Hematopoietic multipotent progenitor cell treated with erythropoietin and hydrocortisone succinate and interleukin-3 and kit ligand, for 8 days (in vitro differentiated cells): ENCODE results near the gene CYB561.
A peak's percentile ranks its signal among the peaks of the same experiment; 100 is the strongest.
"Not testable (repeated sequence)": the region's sequence is repeated elsewhere in the genome, so short reads cannot be mapped to it uniquely, and the experiment has no call there.

Experiments
- DNase-seq: peaks from one replicate; pipeline ENCODE4 v3.0.0-alpha.2; 2015

The CYB561 gene

DNA sequence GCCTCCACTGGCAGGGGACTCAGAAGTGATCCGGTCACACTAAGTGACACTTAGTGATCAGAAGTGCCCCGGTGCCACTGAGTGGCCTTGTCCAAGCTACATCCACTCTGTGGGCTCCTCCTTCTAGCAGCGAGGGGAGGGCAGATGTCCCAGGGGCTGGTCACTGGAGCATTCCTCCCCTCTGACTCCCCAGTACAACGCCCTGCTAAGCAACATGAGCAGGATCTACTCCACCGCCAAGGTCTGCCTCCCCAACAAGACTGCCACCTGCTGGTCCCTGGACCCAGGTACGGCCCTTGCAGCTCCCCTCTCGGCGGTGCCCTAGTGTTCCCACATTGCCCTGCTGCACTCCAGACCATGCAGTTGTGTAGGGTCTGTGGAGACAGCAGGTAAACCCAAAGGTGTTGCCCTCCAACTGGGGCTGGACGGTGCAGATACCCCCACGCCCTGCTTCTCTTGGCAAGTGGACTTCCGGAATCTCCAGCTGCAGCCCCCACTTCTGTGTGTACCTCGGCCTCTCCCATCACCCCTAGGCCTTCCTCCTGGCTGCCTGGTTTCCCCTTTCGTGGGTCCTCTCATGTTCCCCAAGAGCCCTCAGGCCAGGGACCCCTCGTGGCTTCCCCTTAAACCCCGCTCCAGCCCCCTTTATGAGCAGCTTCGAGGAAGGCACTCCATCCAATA is 32.8 kb upstream of the CYB561 start:
- DNase-seq, result peak; percentile 88

DNA sequence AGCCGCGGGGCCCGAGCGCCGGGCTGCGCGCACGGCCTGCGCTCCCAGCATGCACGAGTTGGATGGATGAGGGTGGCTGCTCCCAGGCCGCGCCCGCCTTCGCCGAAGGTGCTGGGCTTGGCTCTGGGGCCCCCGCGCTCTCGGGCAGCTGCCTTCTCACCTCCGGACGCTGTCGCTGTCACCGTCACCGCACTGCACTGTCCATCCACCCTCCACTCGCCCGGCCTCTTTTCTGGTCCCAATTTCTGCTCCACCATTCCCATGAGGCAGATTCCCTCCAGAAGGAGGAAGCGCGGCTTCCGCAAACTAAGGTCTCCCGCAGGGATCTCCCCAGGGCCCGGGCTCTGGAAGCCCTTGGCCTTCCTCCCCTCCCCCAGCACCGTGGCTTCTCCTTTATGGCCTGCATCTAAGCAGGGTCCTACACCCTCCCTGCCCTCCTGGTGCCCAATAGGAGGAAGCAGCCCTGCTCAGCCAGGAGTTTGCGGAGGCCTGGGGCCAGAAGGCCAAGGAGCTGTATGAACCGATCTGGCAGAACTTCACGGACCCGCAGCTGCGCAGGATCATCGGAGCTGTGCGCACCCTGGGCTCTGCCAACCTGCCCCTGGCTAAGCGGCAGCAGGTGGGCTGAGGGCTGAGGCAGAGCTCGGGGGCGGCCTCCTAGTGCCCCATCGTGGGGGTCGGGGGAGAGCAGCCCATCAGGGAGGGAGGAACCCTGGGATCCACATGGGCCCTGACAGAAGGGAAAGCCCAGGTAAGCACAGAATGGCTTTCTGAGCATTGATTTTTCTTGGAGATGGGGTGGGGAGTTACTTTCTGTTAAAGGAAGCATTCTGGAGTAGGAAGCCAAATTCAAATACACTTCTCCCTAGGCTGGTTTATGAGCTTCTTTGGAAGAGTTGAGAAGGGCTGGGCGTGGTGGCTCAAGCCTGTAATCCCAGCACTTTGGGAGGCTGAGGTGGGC is 31.7 kb upstream of the CYB561 start:
- DNase-seq, result no peak

DNA sequence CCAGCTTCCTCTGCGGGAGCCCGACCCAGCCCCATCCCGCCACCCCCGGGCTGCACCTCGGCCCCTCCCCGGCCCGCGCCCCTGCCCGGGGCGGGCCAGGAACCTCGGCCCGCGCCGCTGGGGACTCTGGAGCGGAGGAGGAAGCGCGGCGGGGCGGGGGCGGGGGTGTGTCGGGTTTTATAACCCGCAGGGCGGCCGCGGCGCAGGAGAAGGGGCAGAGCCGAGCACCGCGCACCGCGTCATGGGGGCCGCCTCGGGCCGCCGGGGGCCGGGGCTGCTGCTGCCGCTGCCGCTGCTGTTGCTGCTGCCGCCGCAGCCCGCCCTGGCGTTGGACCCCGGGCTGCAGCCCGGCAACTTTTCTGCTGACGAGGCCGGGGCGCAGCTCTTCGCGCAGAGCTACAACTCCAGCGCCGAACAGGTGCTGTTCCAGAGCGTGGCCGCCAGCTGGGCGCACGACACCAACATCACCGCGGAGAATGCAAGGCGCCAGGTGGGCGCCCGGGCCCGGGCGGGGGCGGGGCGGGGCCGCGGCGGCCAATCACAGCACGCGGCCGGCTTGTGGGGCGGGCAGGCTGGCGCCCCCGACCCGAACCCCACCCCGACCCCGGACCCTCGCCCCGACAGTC is 30.9 kb upstream of the CYB561 start, which contains the start of gene ACE:
TSS of gene ACE (plus strand) at position 208 of the 626 bp plus-strand sequence. CDS start at position 242, 34 bp downstream.
- DNase-seq, result no peak

GRCh38 chr17:63476459-63476853 is 30.4 kb upstream of the CYB561 start:
- DNase-seq, result no peak

GRCh38 chr17:63475491-63476412 is 29.6 kb upstream of the CYB561 start:
- no peak for DNase-seq

DNA sequence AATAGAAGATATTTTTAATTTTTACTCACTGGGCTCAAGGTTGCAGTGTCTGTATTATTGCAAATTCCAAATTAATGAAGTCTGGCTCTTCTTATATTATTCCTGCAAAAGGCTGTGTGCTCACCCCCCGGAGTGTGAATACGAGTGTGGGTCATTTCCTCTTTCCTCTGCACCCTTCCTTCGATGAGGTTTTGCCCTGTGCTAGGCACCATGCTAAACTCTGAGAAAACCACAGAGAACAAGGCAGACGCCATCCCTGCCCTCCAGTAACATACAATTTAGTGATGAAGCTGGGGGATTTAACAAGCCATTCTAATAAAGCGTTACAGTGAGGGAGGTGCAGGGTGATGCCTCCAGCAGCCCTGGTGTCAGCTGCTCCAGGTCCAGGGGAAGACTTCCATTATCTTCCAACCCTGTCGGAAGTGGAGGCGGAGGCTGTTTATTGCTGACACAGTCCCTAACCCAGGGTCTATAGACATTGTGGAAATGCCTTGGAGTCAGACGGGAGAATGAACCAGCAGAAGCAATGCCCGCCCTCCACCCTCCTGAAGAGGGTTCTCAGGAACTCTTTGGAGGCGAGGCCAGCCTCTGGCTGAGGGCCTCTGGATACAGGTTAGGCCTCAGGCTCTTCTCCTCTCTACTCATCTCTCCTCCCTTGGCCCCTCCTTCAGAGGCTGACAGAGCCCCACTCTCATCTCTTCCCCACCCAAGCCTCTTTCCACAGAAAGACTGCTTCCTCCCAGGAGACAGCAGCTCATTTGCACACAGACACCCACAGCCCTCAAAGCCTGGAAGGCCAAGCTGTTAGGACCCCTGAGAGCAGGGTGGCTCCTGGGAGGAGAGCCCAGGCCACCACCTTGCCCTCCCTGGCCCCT is 28.7 kb upstream of the CYB561 start:
- DNase-seq, result no peak

DNA sequence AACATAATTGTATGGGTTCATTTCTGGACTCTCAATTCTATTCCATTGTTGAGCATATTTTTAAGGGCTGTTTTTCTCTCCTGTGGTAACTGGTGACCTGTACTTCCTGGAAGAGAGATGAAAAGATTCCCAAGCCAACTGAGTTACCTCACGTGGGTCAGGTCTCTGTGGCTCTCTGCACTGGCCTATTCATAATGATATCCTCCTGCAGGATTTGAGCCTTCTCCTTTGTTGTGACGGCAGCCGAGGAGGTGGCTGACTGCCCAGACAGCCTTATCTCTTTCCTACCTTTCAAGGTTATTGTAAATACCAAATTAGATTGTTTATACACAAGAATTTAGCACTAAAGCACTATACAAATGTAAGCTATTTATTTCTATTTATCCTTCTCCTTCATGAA is 28.1 kb upstream of the CYB561 start:
- DNase-seq, result no peak

DNA sequence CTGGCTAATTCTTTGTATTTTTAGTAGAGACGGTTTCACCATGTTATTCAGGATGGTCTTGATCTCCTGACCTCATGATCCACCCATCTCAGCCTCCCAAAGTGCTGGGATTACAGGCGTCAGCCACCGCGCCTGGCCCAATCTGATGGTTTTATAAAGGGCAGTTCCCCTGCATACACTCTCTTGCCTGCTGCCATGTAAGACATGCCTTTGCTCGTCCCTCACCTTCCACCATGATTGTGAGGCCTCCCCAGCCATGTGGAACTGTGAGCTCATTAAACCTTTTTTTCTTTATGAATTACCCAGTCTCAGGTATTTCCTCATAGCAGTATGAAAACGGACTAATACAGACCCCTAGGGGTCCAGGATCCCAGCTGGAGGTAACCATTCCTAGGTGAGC is 22.0 kb upstream of the CYB561 start:
- not testable (repeated sequence) for DNase-seq

GRCh38 chr17:63464691-63465236 is 18.7 kb upstream of the CYB561 start:
- DNase-seq, result no peak

GRCh38 chr17:63463771-63464170 is 17.7 kb upstream of the CYB561 start:
- DNase-seq, result no peak

DNA sequence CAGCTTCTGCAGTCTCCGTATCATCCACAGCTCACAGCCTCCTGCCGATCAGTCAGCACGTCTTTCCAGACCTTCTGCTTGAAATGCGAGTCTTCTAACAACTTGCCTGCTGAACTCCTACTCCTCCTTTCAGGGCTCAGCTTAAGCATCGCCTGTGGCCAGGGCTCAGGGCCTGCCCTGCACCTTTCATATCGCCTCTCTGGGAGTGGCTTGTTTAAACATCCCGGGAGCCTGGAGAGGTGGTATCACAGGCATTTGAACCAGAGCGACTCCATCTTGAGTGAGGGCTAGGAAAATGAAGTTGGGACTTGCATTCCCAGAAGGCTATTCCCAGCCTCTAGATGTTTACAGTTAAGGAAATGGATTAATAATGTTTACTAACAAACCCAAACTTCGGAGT is 13.9 kb upstream of the CYB561 start:
- DNase-seq, result no peak

DNA sequence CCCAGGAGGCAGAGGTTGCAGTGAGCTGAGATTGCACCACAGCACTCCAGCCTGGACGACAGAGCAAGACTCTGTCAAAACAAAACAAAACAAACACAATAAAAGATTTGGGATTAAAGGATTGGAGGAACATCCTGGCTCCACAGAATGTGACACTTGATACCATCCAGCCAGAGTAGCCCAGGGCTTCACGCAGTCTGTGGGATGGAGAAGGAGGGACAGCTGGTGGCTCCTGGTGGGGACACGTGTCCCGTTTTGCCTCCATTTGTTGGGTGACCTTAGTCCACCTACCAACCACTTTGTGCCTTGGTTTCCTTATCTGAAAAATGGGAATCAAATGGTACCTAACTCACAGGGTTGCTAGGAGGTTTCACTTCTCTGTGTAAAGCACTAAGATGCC is 12.4 kb upstream of the CYB561 start:
- DNase-seq, result no peak

- DNase-seq, result no peak
Measured at GRCh38 chr17:63455417-63455816, 9.3 kb upstream of the CYB561 start.

GRCh38 chr17:63454915-63455314 is 8.8 kb upstream of the CYB561 start:
- no peak for DNase-seq

DNA sequence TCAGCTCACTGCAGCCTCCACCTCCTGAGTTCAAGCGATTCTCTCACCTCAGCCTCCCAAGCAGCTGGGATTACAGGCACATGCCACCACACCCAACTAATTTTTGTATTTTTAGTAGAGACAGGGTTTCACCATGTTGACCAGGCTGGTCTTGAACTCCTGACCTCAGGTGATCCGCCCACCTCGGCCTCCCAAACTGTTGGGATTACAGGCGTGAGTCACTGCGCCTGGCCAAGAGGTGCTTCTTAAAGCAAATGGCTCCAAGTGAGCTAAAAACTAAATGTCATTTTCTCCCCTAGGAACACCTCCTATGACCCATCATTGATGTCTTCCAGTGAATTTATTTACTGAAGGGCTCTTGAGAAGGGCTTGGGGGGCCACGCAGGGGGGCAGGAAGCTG is 8.3 kb upstream of the CYB561 start:
- DNase-seq, result not testable (repeated sequence)

- DNase-seq, result no peak
Measured at GRCh38 chr17:63452962-63453551, 7.0 kb upstream of the CYB561 start.

DNA sequence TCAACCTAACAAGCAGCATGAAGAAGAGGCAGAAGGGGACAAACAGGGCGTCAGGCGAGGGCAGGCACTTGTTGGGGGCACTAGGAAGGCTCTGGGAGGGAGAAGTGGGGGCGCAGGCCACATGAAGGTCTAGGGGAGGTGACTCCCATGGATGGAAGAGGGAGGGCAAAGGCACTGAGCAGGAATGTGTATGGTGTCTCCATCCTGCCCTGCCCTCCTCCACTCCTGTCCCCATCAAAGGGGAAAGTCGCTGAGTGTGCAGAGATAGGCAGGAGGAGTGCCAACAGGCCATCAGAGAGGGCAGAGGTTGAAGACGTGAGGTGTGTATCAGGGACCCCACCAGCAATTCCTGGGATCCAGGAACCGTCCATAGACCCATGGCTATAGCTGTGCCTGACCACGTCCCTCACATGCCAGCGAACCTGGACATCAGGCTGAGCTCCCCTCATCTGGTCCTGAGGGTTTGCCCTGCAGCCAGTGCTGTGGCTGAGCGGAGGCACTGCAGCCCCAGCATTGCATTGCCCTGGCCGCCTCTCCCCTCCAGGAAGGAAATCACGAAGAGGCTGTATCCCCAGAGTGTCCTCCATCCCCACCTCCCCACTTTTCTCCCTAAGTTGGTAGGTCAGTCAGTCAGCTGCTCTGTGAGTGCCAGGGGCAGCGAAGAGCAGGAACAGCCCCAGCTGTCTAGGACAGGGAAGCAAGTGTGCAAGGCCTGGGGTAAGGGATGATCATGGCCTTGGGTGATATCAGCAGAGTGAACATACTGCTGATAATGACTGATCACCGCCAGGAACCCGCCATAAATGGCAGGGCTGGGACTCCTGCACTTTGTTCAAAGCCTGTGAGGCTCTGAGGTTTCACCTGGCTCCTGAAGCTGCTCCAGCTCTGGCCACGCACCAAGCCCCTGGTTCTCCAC is 6.2 kb upstream of the CYB561 start:
- DNase-seq, result no peak

DNA sequence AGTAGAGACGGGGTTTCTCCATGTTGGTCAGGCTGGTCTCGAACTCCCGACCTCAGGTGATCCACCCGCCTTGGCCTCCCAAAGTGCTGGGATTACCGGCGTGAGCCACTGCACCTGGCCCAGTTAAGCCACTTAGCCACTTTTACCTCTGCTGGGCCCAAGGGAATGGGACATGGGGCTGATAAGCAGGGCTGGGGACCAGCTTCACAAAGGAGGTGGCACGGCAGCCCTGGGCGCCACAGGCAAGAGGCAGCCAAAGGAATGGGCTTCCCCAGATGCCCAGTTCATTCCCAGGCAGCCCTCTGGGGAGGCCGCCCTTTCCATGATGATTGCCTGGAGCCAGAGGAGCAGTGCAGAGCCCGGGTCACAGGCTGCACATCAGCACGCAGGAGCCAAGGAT is 5.0 kb upstream of the CYB561 start:
- no peak for DNase-seq

GRCh38 chr17:63450551-63450950 is 4.4 kb upstream of the CYB561 start:
- DNase-seq, result no peak

GRCh38 chr17:63448655-63449054 is 2.5 kb upstream of the CYB561 start:
- DNase-seq, result no peak
